Nephron progenitor cell (in vitro differentiated cells): ENCODE results near the gene AHRR.
A peak's percentile ranks its signal among the peaks of the same experiment; 100 is the strongest.
"Not testable (repeated sequence)": the region's sequence is repeated elsewhere in the genome, so short reads cannot be mapped to it uniquely, and the experiment has no call there.

ENCODE experiments used
- DNase-seq: peaks from one replicate; pipeline ENCODE4 v3.0.0; 2021
- H3K27ac Mint-ChIP-seq: 2 replicates; pipeline ENCODE4 v1.8.0; 2021; ENCODE audit warnings: mild to moderate bottlenecking, moderate library complexity, mixed read lengths
- H3K27me3 Mint-ChIP-seq: 2 replicates; pipeline ENCODE4 v1.8.0; 2021; ENCODE audit warnings: mild to moderate bottlenecking, low read depth, mixed read lengths; ENCODE audit not compliant: poor library complexity
- H3K36me3 Mint-ChIP-seq: 2 replicates; pipeline ENCODE4 v1.8.0; 2021; ENCODE audit warnings: low read depth, mixed read lengths
- H3K4me1 Mint-ChIP-seq: 2 replicates; pipeline ENCODE4 v1.8.0; 2021; ENCODE audit warnings: mixed read lengths
- H3K4me3 Mint-ChIP-seq: 2 replicates; pipeline ENCODE4 v1.8.0; 2021; ENCODE audit warnings: mild to moderate bottlenecking, moderate library complexity, mixed read lengths
- H3K9me3 Mint-ChIP-seq: 2 replicates; pipeline ENCODE4 v1.8.0; 2021; ENCODE audit warnings: mild to moderate bottlenecking, moderate library complexity, mixed read lengths
- TF ChIP-seq, protein P1 (sequence below): fragments of 200-600 bp; sonication (generic); IDR thresholded peaks from 2 replicates; pipeline ENCODE4 v1.5.0; 2021; ENCODE audit warnings: antibody characterized with exemption

AHRR gene

DNA sequence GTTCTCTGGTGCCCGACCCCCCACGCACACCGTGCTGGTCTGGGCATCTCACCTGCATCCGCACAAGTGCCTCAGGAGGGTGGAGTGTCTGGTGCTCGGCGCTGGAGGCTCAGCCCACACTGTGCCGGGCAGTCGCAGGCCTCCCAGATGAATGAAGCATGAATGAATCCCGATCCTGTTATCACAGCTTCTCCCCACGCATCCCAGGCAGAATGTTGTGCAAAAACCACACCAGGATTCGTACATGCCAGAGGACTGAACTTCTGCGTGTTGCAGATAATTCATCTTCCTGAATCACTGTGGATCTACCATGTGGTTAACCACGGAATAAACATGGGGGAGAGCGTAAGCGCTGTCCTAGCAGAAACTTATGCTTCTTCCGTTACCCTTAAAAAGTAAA is 24.6 kb upstream of the AHRR start:
- H3K36me3 Mint-ChIP-seq, result peaks cover 25% of the 10 kb centered on the region
- H3K27ac Mint-ChIP-seq, H3K27me3 Mint-ChIP-seq, DNase-seq, H3K4me3 Mint-ChIP-seq: not testable (repeated sequence)
- peaks cover 29% of the 10 kb centered on the region for H3K4me1 Mint-ChIP-seq
- H3K9me3 Mint-ChIP-seq, result peaks cover 12% of the 10 kb centered on the region

DNA sequence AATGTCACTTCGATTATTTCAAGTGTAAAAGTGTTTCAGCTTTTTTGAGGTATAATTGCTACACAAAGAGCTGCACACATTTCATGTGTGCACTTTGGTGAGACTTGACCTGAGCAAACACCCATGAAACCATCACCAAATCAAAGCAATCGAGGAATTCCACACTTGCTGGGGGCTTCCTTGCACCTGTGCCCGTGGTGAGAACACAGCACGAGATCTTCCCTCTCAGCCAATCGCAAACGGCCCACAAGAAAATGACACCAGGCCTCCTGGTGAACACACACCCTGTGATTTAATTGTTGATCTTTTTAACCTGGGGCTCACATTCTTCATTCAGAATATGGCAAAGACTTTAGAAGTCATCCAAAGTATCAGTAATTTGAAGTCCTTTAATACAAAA is 24.1 kb upstream of the AHRR start:
- Mint-ChIP-seq H3K27ac (peak overlapping the region; percentile 22), H3K4me1 (peaks cover 31% of the 10 kb centered on the region), H3K36me3 (peaks cover 20% of the 10 kb centered on the region)
- not testable (repeated sequence) for H3K27me3 Mint-ChIP-seq, DNase-seq, H3K9me3 Mint-ChIP-seq, H3K4me3 Mint-ChIP-seq

DNA sequence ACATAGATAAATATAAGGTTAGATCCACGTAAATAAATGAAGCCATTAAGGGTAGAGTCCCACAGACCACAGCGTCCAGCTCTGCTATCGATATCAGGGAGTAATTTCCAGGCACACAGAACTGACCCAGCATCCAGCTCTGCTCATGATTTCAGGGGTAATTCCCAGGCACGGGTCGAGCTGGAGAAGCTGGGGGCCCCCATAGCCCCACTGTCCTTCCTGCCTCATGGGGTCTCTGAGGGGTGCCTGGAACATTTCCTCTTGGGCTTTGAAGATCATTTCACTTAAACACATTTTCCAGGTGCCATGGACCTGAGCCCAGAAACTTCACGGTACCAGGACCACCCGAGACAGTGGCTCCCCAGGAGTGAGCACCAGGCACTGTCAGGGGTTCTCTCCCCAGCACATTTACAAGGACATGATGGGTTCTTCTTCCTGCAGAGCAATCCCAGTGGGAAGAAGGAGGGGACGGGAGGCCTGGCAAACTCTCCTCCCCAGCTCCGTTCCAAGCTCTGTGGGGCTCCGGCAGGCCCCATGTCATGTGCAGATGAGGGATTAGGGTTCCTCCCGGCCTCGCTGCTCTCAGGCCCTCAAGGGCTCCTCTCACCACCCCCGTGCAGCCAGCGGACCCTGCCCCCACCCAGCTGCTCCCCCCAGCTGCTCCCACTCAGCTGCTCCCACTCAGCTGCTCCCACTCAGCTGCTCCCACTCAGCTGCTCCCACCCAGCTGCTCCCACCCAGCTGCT is 23.4 kb upstream of the AHRR start:
- H3K9me3 Mint-ChIP-seq, H3K27ac Mint-ChIP-seq, H3K27me3 Mint-ChIP-seq, H3K4me3 Mint-ChIP-seq, DNase-seq: not testable (repeated sequence)
- peaks cover 38% of the 10 kb centered on the region for H3K4me1 Mint-ChIP-seq
- peaks cover 13% of the 10 kb centered on the region for H3K36me3 Mint-ChIP-seq

DNA sequence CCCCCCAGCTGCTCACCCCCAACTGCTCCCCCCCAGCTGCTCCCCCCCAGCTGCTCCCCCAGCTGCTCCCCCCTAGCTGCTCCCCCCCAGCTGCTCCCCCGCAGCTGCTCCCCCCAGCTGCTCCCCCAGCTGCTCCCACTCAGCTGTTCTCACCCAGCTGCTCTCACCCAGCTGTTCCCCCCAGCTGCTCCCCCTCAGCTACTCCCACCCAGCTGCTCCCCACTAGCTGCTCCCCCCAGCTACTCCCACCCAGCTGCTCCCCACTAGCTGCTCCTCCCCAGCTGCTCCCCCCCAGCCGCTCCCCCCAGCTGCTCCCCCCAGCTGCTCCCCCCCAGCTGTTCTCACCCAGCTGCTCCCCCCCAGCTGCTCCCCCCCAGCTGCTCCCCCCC is 22.8 kb upstream of the AHRR start:
- TF ChIP-seq, protein P1, sequence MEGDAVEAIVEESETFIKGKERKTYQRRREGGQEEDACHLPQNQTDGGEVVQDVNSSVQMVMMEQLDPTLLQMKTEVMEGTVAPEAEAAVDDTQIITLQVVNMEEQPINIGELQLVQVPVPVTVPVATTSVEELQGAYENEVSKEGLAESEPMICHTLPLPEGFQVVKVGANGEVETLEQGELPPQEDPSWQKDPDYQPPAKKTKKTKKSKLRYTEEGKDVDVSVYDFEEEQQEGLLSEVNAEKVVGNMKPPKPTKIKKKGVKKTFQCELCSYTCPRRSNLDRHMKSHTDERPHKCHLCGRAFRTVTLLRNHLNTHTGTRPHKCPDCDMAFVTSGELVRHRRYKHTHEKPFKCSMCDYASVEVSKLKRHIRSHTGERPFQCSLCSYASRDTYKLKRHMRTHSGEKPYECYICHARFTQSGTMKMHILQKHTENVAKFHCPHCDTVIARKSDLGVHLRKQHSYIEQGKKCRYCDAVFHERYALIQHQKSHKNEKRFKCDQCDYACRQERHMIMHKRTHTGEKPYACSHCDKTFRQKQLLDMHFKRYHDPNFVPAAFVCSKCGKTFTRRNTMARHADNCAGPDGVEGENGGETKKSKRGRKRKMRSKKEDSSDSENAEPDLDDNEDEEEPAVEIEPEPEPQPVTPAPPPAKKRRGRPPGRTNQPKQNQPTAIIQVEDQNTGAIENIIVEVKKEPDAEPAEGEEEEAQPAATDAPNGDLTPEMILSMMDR, result no peak
- no peak overlapping the region for H3K27ac Mint-ChIP-seq
- no peaks in the 10 kb centered on the region for H3K9me3 Mint-ChIP-seq
- peaks cover 11% of the 10 kb centered on the region for H3K36me3 Mint-ChIP-seq
- H3K4me3 Mint-ChIP-seq, result no peak overlapping the region
- peaks cover 7% of the 10 kb centered on the region for H3K27me3 Mint-ChIP-seq
- no peak for DNase-seq
- H3K4me1 Mint-ChIP-seq, result peaks cover 44% of the 10 kb centered on the region

DNA sequence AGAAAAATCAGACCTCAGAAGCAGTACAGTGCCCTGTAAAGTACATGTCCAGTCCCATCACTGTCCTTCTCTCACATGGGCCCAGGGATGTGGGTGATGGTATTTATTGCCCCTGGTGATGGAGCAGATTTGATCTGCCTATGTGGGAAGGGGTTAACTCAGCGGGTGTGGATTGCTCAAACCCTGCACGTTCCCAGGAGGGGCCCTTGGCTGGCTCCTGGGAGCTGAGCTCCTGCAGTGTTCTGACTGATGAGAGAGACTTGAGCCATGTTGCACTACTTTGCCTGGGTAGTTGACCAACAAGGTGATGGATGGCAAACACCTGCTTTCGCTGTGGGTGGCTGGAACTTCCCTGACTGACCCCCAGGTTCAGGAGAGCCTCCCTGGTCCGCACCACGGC is 21.6 kb upstream of the AHRR start:
- peaks cover 11% of the 10 kb centered on the region for H3K36me3 Mint-ChIP-seq
- H3K4me3 Mint-ChIP-seq, DNase-seq, H3K27ac Mint-ChIP-seq, H3K27me3 Mint-ChIP-seq, H3K9me3 Mint-ChIP-seq: not testable (repeated sequence)
- peaks cover 44% of the 10 kb centered on the region for H3K4me1 Mint-ChIP-seq

DNA sequence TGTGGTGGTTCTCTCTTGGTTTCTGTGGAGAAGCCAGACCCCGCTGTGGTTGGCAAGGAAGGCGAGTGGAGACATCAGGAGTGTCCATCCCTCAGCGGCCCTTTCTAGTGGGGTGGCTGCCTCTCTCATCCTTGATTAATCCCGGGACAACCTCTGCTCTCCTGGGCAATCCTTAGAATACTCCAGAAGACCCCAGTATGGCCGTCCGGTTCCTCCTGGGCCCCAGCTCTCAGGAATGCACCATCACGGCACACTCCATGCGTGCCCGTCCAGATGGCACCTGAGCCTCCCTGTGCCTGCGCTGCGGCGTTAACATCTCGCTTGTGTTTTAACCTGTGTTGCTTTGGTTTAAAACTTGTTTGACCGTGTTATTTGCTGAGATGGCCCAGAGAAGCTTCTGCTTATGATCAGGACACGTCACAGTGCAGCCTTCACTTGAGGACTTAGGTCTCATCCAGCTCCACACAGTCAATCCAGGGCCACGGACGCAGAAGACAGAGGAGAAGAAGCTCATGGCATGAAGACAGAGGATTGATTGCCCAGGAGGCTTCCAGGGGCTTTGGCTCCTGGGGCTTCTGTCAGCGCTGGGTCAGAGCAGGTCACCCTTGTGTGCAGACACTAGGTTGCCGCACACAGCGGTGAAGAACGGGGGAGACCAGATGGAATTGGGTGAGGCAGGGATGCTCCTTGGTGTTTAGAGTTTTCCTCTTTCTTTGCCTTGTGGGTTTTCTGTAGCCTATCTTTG is 20.7 kb upstream of the AHRR start:
- DNase-seq, H3K4me3 Mint-ChIP-seq, H3K27me3 Mint-ChIP-seq, H3K27ac Mint-ChIP-seq, H3K9me3 Mint-ChIP-seq: not testable (repeated sequence)
- Mint-ChIP-seq H3K36me3 (peaks cover 11% of the 10 kb centered on the region), H3K4me1 (peaks cover 47% of the 10 kb centered on the region)

DNA sequence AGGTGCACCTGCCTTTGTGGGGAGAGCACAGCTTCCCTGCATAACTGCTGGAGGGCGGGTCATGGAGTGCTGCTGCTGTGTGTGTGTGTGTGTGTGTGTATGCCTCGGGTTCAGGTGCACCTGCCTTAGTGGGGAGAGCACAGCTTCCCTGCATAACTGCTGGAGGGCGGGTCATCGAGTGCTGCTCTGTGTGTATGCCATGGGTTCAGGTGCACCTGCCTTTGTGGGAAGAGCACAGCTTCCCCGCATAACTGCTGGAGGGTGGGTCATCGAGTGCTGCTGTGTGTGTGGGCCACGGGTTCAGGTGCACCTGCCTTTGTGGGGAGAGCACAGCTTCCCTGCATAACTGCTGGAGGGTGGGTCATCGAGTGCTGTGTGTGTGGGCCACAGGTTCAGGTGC is 19.1 kb upstream of the AHRR start:
- H3K4me3 Mint-ChIP-seq, H3K36me3 Mint-ChIP-seq, H3K9me3 Mint-ChIP-seq, H3K27ac Mint-ChIP-seq, DNase-seq, H3K27me3 Mint-ChIP-seq: not testable (repeated sequence)
- peaks cover 47% of the 10 kb centered on the region for H3K4me1 Mint-ChIP-seq

DNA sequence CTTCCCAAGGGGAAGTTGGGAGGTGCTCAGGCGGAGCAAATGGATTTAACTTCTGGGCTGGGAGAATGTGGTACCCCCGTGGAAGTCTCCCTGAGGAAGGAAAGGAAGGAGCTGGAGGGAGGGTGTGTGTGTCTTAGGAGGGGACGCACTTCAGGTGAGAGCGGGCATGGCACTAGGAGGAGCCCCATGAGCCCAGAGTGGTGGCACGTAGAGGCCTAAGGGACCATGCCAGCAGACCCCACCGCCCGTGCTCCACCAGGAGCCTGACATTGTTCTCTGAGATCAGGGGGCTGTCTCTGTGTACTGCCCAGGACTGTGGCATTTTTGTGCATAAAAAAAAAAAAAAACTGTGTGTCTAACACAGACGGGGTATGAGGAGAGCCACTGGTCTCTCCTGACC is 18.5 kb upstream of the AHRR start:
- DNase-seq, result no peak
- Mint-ChIP-seq H3K27me3 (peaks cover 3% of the 10 kb centered on the region), H3K4me3 (no peak overlapping the region), H3K36me3 (peaks cover 7% of the 10 kb centered on the region), H3K27ac (peak overlapping the region; percentile 45), H3K9me3 (no peaks in the 10 kb centered on the region), H3K4me1 (peaks cover 47% of the 10 kb centered on the region)
- TF ChIP-seq, protein P1, result no peak

DNA sequence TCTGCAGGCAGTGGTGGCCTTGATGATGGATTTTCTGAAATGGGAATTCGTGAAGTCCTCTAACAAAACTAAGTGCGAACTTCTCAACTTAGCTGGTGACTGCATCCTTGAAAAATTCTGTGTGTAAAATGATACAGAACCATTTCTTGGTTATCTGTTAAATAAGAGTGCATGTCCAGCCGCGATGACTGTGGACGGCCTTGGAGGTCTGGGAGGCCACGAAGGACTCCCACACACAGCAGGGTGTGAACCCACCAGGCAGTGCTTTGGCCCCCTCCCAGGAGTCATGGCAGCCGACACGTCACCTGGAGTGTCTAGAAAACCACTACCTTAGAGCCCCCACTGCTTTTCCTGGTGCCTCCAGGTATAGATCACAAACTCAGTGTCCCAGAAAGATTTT is 17.8 kb upstream of the AHRR start:
- not testable (repeated sequence) for DNase-seq, H3K27me3 Mint-ChIP-seq, H3K9me3 Mint-ChIP-seq, H3K36me3 Mint-ChIP-seq, H3K4me3 Mint-ChIP-seq, H3K27ac Mint-ChIP-seq
- H3K4me1 Mint-ChIP-seq, result peaks cover 50% of the 10 kb centered on the region
